WERI-Rb-1 (cell line): ENCODE measurements around the gene P2RY8.

Experiments used
- DNase-seq: peaks from one replicate; pipeline ENCODE4 v3.0.0-alpha.2; 2020
- H3K27ac ChIP-seq: fragments of 250-450 bp; sonication (Bioruptor Pico); 2 replicates; pipeline ENCODE4 v1.5.1; 2020; ENCODE audit warnings: mild to moderate bottlenecking, moderate library complexity
- H3K27me3 ChIP-seq: fragments of 250-450 bp; sonication (Bioruptor Pico); 2 replicates; pipeline ENCODE4 v1.5.1; 2021; ENCODE audit warnings: mild to moderate bottlenecking, low read depth, moderate library complexity; ENCODE audit not compliant: insufficient read depth, severe bottlenecking
- H3K36me3 ChIP-seq: fragments of 250-450 bp; sonication (Bioruptor Pico); 2 replicates; pipeline ENCODE4 v1.5.1; 2020; ENCODE audit warnings: mild to moderate bottlenecking, moderate library complexity
- H3K4me3 ChIP-seq: 2 replicates; pipeline ENCODE4 v1.5.1; 2011; ENCODE audit warnings: low read depth, mild to moderate bottlenecking, control low read depth, low read length
- H3K9me3 ChIP-seq: fragments of 250-450 bp; sonication (Bioruptor Pico); 2 replicates; pipeline ENCODE4 v1.5.1; 2021; ENCODE audit warnings: mild to moderate bottlenecking, moderate library complexity; ENCODE audit not compliant: severe bottlenecking
- CTCF ChIP-seq: IDR thresholded peaks from 2 replicates; pipeline ENCODE4 v1.5.1; 2011; ENCODE audit warnings: low read depth, mild to moderate bottlenecking, control low read depth, inconsistent platforms, low read length

P2RY8 gene

GRCh38 chrX:1516596-1517104 lies 20.3 kb downstream of the P2RY8 start:
- no peak for TF ChIP-seq CTCF
- H3K4me3 ChIP-seq = no peak overlapping the region
- H3K36me3 ChIP-seq = no peaks in the 10 kb centered on the region
- H3K9me3 ChIP-seq = no peaks in the 10 kb centered on the region
- no peak for DNase-seq
- H3K27me3 ChIP-seq = no peaks in the 10 kb centered on the region
- no peak overlapping the region for H3K27ac ChIP-seq

GRCh38 chrX:1511829-1512228 lies 25.2 kb downstream of the P2RY8 start:
- no peak for DNase-seq
- no peak for TF ChIP-seq CTCF
- Histone ChIP-seq H3K4me3 (no peak overlapping the region), H3K9me3 (no peaks in the 10 kb centered on the region), H3K36me3 (no peaks in the 10 kb centered on the region), H3K27me3 (no peaks in the 10 kb centered on the region), H3K27ac (no peak overlapping the region)

GRCh38 chrX:1511150-1511549 lies 25.8 kb downstream of the P2RY8 start:
- no peak overlapping the region for H3K27ac ChIP-seq
- no peak overlapping the region for H3K4me3 ChIP-seq
- H3K27me3 ChIP-seq = no peaks in the 10 kb centered on the region
- no peaks in the 10 kb centered on the region for H3K9me3 ChIP-seq
- DNase-seq = no peak
- H3K36me3 ChIP-seq = no peaks in the 10 kb centered on the region
- TF ChIP-seq CTCF = no peak

GRCh38 chrX:1507511-1508463 lies 29.2 kb downstream of the P2RY8 start:
- no peak overlapping the region for H3K4me3 ChIP-seq
- H3K36me3 ChIP-seq = no peaks in the 10 kb centered on the region
- no peaks in the 10 kb centered on the region for H3K9me3 ChIP-seq
- no peaks in the 10 kb centered on the region for H3K27me3 ChIP-seq
- H3K27ac ChIP-seq = no peak overlapping the region
- TF ChIP-seq CTCF = no peak
- DNase-seq = no peak

- no peak overlapping the region for H3K27ac ChIP-seq
- H3K9me3 ChIP-seq = no peaks in the 10 kb centered on the region
These were observed 30.1 kb downstream of the P2RY8 start for GRCh38 chrX:1506916-1507315.

More at GRCh38 chrX:1506916-1507315, 30.1 kb downstream of the P2RY8 start:
- no peak for DNase-seq
- Histone ChIP-seq H3K27me3 (no peaks in the 10 kb centered on the region), H3K4me3 (no peak overlapping the region), H3K36me3 (no peaks in the 10 kb centered on the region)
- no peak for TF ChIP-seq CTCF
